ENCODE data around the gene RRP7A. TPM values are rescaled to one million over a fixed set of nuclear protein-coding genes. Genes with fewer than 3 reads are reported as not detected.
"Not testable (repeated sequence)": the region's sequence is repeated elsewhere in the genome, so short reads cannot be mapped to it uniquely, and the experiment has no call there.

RRP7A gene
- total and polyA plus RNA-seq, 2 donors = 21.9 to 62.4 TPM

- no peak for DNase-seq (ENCODE audit: low read depth in 6 of 9, low spot score in 9 of 9)
- WGBS = 98% methylated on average over 18 of the region's 18 CpGs
- H3K4me1 ChIP-seq (ENCODE audit: control insufficient read depth in 2 of 2, insufficient read depth in 2 of 2, low read length in 2 of 2) = no peaks in the 10 kb centered on the region
- no peak overlapping the region for H3K27ac ChIP-seq (ENCODE audit: low read depth in 1 of 2, low read length in 1 of 2)
- no peaks in the 10 kb centered on the region for H3K27me3 ChIP-seq (ENCODE audit: control insufficient read depth in 2 of 2, insufficient read depth in 1 of 2, low read length in 1 of 2)
- no peaks in the 10 kb centered on the region for H3K36me3 ChIP-seq (ENCODE audit: control insufficient read depth in 2 of 2, insufficient read depth in 2 of 2, low read length in 1 of 2)
- H3K4me3 ChIP-seq (ENCODE audit: low read length in 2 of 2) = no peak overlapping the region
- no peaks in the 10 kb centered on the region for H3K9me3 ChIP-seq (ENCODE audit: control insufficient read depth in 2 of 2, insufficient read depth in 1 of 2, low read length in 1 of 2)
Measured at GRCh38 chr22:42492323-42492690, 27.3 kb downstream of the RRP7A start.

DNA sequence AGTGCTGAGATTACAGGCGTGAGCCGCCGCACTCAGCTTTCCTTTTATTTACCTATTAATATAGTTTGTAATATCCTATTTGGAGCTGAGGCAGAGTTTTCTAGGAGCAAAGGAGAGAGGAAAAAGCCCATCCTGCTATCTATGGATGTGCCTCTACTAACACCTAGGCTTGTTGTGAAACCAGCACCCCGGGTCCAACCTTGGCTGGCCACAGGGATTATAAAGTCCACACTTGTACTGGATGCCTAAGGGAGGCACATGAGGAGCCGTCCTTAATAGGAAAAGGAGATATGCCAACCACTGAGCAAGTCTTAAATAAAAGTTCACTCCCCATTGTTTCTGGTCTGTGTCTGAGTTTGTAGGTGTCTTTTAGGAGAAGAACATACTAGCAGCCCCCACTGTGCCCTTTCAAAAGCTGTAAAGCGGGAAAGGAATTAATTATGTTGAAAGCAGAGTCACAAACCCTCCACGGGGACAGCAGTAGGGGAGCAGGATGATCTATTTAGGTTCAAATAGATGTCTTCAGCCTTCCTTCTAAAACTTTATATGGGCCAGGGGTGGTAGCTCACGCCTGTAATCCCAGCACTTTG lies 29.3 kb downstream of the RRP7A start:
- H3K36me3 ChIP-seq (ENCODE audit: control insufficient read depth in 2 of 2, insufficient read depth in 2 of 2, low read length in 1 of 2) = no peaks in the 10 kb centered on the region
- 84% methylated on average over 8 of the region's 8 CpGs for WGBS
- no peaks in the 10 kb centered on the region for H3K4me1 ChIP-seq (ENCODE audit: control insufficient read depth in 2 of 2, insufficient read depth in 2 of 2, low read length in 2 of 2)
- H3K4me3 ChIP-seq (ENCODE audit: low read length in 2 of 2) = no peak overlapping the region
- no peaks in the 10 kb centered on the region for H3K9me3 ChIP-seq (ENCODE audit: control insufficient read depth in 2 of 2, insufficient read depth in 1 of 2, low read length in 1 of 2)
- no peak overlapping the region for H3K27ac ChIP-seq (ENCODE audit: low read depth in 1 of 2, low read length in 1 of 2)
- no peak for DNase-seq (ENCODE audit: low read depth in 6 of 9, low spot score in 9 of 9)
- no peaks in the 10 kb centered on the region for H3K27me3 ChIP-seq (ENCODE audit: control insufficient read depth in 2 of 2, insufficient read depth in 1 of 2, low read length in 1 of 2)

GRCh38 chr22:42489000-42489399 lies 30.6 kb downstream of the RRP7A start:
- H3K27me3 ChIP-seq (ENCODE audit: control insufficient read depth in 2 of 2, insufficient read depth in 1 of 2, low read length in 1 of 2) = peaks cover 0 to 3% of the 10 kb centered on the region in 2 donors
- no peaks in the 10 kb centered on the region for H3K4me1 ChIP-seq (ENCODE audit: control insufficient read depth in 2 of 2, insufficient read depth in 2 of 2, low read length in 2 of 2)
- no peaks in the 10 kb centered on the region for H3K36me3 ChIP-seq (ENCODE audit: control insufficient read depth in 2 of 2, insufficient read depth in 2 of 2, low read length in 1 of 2)
- H3K4me3 ChIP-seq (ENCODE audit: low read length in 2 of 2) = no peak overlapping the region
- no peak for DNase-seq (ENCODE audit: low read depth in 6 of 9, low spot score in 9 of 9)
- H3K27ac ChIP-seq (ENCODE audit: low read depth in 1 of 2, low read length in 1 of 2) = no peak overlapping the region
- WGBS = 96% methylated on average over 10 of the region's 10 CpGs
- H3K9me3 ChIP-seq (ENCODE audit: control insufficient read depth in 2 of 2, insufficient read depth in 1 of 2, low read length in 1 of 2) = no peaks in the 10 kb centered on the region

GRCh38 chr22:42484506-42484905 lies 35.1 kb downstream of the RRP7A start:
- H3K4me1 ChIP-seq (ENCODE audit: control insufficient read depth in 2 of 2, insufficient read depth in 2 of 2, low read length in 2 of 2) = no peaks in the 10 kb centered on the region
- no peak overlapping the region for H3K27ac ChIP-seq (ENCODE audit: low read depth in 1 of 2, low read length in 1 of 2)
- H3K36me3 ChIP-seq (ENCODE audit: control insufficient read depth in 2 of 2, insufficient read depth in 2 of 2, low read length in 1 of 2) = no peaks in the 10 kb centered on the region
- WGBS = 92% methylated on average over 6 of the region's 6 CpGs
- H3K9me3 ChIP-seq (ENCODE audit: control insufficient read depth in 2 of 2, insufficient read depth in 1 of 2, low read length in 1 of 2) = no peaks in the 10 kb centered on the region
- no peak for DNase-seq (ENCODE audit: low read depth in 6 of 9, low spot score in 9 of 9)
- peaks cover 0 to 3% of the 10 kb centered on the region in 2 donors for H3K27me3 ChIP-seq (ENCODE audit: control insufficient read depth in 2 of 2, insufficient read depth in 1 of 2, low read length in 1 of 2)
- no peak overlapping the region for H3K4me3 ChIP-seq (ENCODE audit: low read length in 2 of 2)

GRCh38 chr22:42483610-42484223 lies 35.9 kb downstream of the RRP7A start:
- not testable (repeated sequence) for DNase-seq (ENCODE audit: low read depth in 6 of 9, low spot score in 9 of 9); H3K4me3 ChIP-seq (ENCODE audit: low read length in 2 of 2); H3K36me3 ChIP-seq (ENCODE audit: control insufficient read depth in 2 of 2, insufficient read depth in 2 of 2, low read length in 1 of 2); H3K4me1 ChIP-seq (ENCODE audit: control insufficient read depth in 2 of 2, insufficient read depth in 2 of 2, low read length in 2 of 2); H3K9me3 ChIP-seq (ENCODE audit: control insufficient read depth in 2 of 2, insufficient read depth in 1 of 2, low read length in 1 of 2); H3K27ac ChIP-seq (ENCODE audit: low read depth in 1 of 2, low read length in 1 of 2); H3K27me3 ChIP-seq (ENCODE audit: control insufficient read depth in 2 of 2, insufficient read depth in 1 of 2, low read length in 1 of 2)
- 91% methylated on average over 3 of the region's 13 CpGs for WGBS

DNA sequence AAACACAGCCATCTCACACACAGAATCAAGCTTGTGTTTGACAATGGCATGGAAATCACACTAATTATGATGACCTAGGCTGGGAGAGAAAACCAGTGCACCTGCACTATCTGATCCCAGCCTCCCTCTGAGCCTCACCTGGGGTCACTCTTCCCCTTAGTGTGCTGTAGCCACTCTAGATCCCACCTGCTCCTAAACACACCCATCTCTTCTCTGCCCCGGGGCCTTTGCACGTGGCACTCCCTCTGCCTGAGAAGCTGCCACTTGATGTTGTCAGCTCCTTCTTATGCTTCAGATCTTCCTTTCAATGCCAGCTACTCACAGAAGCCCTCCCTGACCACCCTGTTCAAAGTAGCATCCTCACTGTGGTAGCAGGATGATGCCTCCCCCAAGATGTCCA lies 44.5 kb downstream of the RRP7A start:
- Histone ChIP-seq H3K4me3 (ENCODE audit: low read length in 2 of 2) (no peak overlapping the region), H3K4me1 (ENCODE audit: control insufficient read depth in 2 of 2, insufficient read depth in 2 of 2, low read length in 2 of 2) (no peaks in the 10 kb centered on the region)

DNA sequence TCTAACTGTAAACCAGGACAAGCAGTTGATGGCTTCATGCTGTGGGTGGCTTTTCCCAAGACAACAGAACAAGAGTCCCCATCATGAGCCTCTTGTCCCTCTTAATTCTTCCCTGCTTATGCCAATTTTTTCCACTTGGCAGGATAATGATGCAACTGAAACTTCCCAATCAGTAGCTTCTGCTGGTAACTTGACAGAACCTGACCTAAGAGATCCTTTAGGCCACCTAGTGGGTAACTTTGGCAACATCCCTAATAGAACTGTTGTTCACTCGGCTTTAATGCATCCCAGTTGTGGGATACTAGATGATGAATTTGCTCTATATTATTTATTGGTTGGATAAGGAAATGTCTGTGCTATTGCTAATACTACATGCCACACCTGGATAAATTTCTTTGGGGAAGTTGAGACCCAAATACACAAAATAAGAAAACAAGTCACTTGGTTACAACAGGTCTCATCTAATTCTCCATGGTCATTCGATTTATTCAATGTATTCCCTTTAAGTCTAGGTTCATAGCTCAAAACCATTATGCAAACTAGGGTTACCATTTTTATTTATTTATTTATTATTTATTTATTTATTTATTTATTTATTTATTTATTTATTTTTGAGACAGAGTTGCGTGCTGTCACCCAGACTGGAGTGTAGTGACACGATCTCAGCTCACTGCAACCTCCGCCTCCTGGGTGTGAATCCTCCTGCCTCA lies 46.0 kb downstream of the RRP7A start:
- Histone ChIP-seq H3K36me3 (ENCODE audit: control insufficient read depth in 2 of 2, insufficient read depth in 2 of 2, low read length in 1 of 2) (no peaks in the 10 kb centered on the region), H3K4me1 (ENCODE audit: control insufficient read depth in 2 of 2, insufficient read depth in 2 of 2, low read length in 2 of 2) (no peaks in the 10 kb centered on the region), H3K27ac (ENCODE audit: low read depth in 1 of 2, low read length in 1 of 2) (no peak overlapping the region), H3K4me3 (ENCODE audit: low read length in 2 of 2) (no peak overlapping the region), H3K27me3 (ENCODE audit: control insufficient read depth in 2 of 2, insufficient read depth in 1 of 2, low read length in 1 of 2) (peaks cover 0 to 5% of the 10 kb centered on the region in 2 donors), H3K9me3 (ENCODE audit: control insufficient read depth in 2 of 2, insufficient read depth in 1 of 2, low read length in 1 of 2) (no peaks in the 10 kb centered on the region)
- 77% methylated on average over 5 of the region's 5 CpGs for WGBS
- peak in 7 of 9 donors; percentile 8 to 61 (median 23) for DNase-seq (ENCODE audit: low read depth in 6 of 9, low spot score in 9 of 9)

More for the DNA sequence above, 44.5 kb downstream of the RRP7A start:
- no peak for DNase-seq (ENCODE audit: low read depth in 6 of 9, low spot score in 9 of 9)
- Histone ChIP-seq H3K9me3 (ENCODE audit: control insufficient read depth in 2 of 2, insufficient read depth in 1 of 2, low read length in 1 of 2) (no peaks in the 10 kb centered on the region), H3K36me3 (ENCODE audit: control insufficient read depth in 2 of 2, insufficient read depth in 2 of 2, low read length in 1 of 2) (no peaks in the 10 kb centered on the region), H3K27ac (ENCODE audit: low read depth in 1 of 2, low read length in 1 of 2) (no peak overlapping the region), H3K27me3 (ENCODE audit: control insufficient read depth in 2 of 2, insufficient read depth in 1 of 2, low read length in 1 of 2) (no peaks in the 10 kb centered on the region)
- WGBS = 93% methylated on average over 2 of the region's 2 CpGs

DNA sequence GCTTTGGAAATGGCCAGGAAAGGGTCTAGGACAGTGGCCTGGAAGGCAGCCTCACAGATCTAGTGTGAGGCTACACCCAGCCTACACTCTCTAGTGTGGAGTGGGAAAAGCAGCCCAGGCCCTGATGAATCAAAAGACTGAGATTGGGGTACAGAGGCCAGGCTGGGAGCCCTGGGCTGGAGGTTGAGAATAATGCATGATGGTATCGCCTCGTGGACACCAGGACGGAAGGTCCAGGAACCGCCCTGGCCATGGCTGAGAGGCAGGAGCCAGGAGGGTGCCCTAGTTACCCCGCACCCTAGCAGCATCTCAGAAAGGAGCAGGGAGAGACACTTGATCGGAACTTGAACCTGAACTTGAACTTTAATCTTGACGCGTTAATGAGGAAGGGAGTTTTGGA lies 46.9 kb downstream of the RRP7A start:
- H3K36me3 ChIP-seq (ENCODE audit: control insufficient read depth in 2 of 2, insufficient read depth in 2 of 2, low read length in 1 of 2) = no peaks in the 10 kb centered on the region
- no peaks in the 10 kb centered on the region for H3K4me1 ChIP-seq (ENCODE audit: control insufficient read depth in 2 of 2, insufficient read depth in 2 of 2, low read length in 2 of 2)
- no peak overlapping the region for H3K27ac ChIP-seq (ENCODE audit: low read depth in 1 of 2, low read length in 1 of 2)
- H3K9me3 ChIP-seq (ENCODE audit: control insufficient read depth in 2 of 2, insufficient read depth in 1 of 2, low read length in 1 of 2) = no peaks in the 10 kb centered on the region
- H3K4me3 ChIP-seq (ENCODE audit: low read length in 2 of 2) = no peak overlapping the region
- 95% methylated on average over 8 of the region's 8 CpGs for WGBS
- peaks cover 0 to 7% of the 10 kb centered on the region in 2 donors for H3K27me3 ChIP-seq (ENCODE audit: control insufficient read depth in 2 of 2, insufficient read depth in 1 of 2, low read length in 1 of 2)
- DNase-seq (ENCODE audit: low read depth in 6 of 9, low spot score in 9 of 9) = no peak

- no peaks in the 10 kb centered on the region for H3K4me1 ChIP-seq (ENCODE audit: control insufficient read depth in 2 of 2, insufficient read depth in 2 of 2, low read length in 2 of 2)
- WGBS = 94% methylated on average over 1 of the region's 1 CpG
- no peak overlapping the region for H3K27ac ChIP-seq (ENCODE audit: low read depth in 1 of 2, low read length in 1 of 2)
- peaks cover 0 to 7% of the 10 kb centered on the region in 2 donors for H3K27me3 ChIP-seq (ENCODE audit: control insufficient read depth in 2 of 2, insufficient read depth in 1 of 2, low read length in 1 of 2)
- H3K36me3 ChIP-seq (ENCODE audit: control insufficient read depth in 2 of 2, insufficient read depth in 2 of 2, low read length in 1 of 2) = no peaks in the 10 kb centered on the region
- H3K9me3 ChIP-seq (ENCODE audit: control insufficient read depth in 2 of 2, insufficient read depth in 1 of 2, low read length in 1 of 2) = no peaks in the 10 kb centered on the region
- DNase-seq (ENCODE audit: low read depth in 6 of 9, low spot score in 9 of 9) = no peak
- H3K4me3 ChIP-seq (ENCODE audit: low read length in 2 of 2) = no peak overlapping the region
Measured at GRCh38 chr22:42471441-42471840, 48.2 kb downstream of the RRP7A start.
